Measurements from ENCODE around the gene CCSER1. TPM values are rescaled to one million over a fixed set of nuclear protein-coding genes. Genes with fewer than 3 reads are reported as not detected.

The CCSER1 gene
- total and polyA plus RNA-seq, 2 of the 8 experiments (the other 6 are each of a cell fraction or from before 2014, with no cell fraction given), result 0.26 to 0.84 TPM

- TF ChIP-seq RNF2 (IDR thresholded peaks at IDR 0.05; ENCODE audit: borderline replicate concordance, low read depth, low read length, missing control alignments, poor library complexity, severe bottlenecking) (no peak), CEBPB (IDR thresholded peaks at IDR 0.05; ENCODE audit: low read depth, low read length) (no peak), ASH2L (IDR thresholded peaks at IDR 0.05; ENCODE audit: low read length) (no peak), ATF3 (IDR thresholded peaks at IDR 0.05; ENCODE audit: insufficient read depth, low read depth, low read length) (no peak), GTF2F1 (IDR thresholded peaks at IDR 0.05; ENCODE audit: borderline replicate concordance, low read depth, low read length) (no peak), BRCA1 (IDR thresholded peaks at IDR 0.05; ENCODE audit: low read depth, low read length) (no peak), RAD21 (IDR thresholded peaks at IDR 0.05 in 1 of 2, conservative IDR thresholded peaks at IDR 0.05 in 1 of 2; ENCODE audit: low read depth in 2 of 2, low read length in 2 of 2) (no peak), ZNF274 (IDR thresholded peaks at IDR 0.05; ENCODE audit: borderline replicate concordance, extremely low read depth, low read length) (no peak), CBX5 (IDR thresholded peaks at IDR 0.05; ENCODE audit: low read depth, low read length) (no peak)
Measured at GRCh38 chr4:91118597-91118996, 991.4 kb downstream of the CCSER1 start (continued).
